Measurements from ENCODE around the gene PDF. TPM values are rescaled to one million over a fixed set of nuclear protein-coding genes. Genes with fewer than 3 reads are reported as not detected.

Gene PDF
- polyA plus RNA-seq, 1 donor from 2014 or later: 20.1 TPM

GRCh38 chr16:69326172-69326873 is 4.1 kb downstream of the PDF start:
- H3K9me3 Mint-ChIP-seq: no peaks in the 10 kb centered on the region
- peaks cover 15 to 26% (median 20%) of the 10 kb centered on the region in 3 donors for H3K4me1 Mint-ChIP-seq
- no peaks in the 10 kb centered on the region for H3K27me3 Mint-ChIP-seq
- peak overlapping the region in 2 of 4 donors; percentile 54 to 55 for H3K4me3 Mint-ChIP-seq
- H3K27ac Mint-ChIP-seq: peak overlapping the region in 2 of 3 donors; percentile 36 to 73
- no peaks in the 10 kb centered on the region for H3K36me3 Mint-ChIP-seq

DNA sequence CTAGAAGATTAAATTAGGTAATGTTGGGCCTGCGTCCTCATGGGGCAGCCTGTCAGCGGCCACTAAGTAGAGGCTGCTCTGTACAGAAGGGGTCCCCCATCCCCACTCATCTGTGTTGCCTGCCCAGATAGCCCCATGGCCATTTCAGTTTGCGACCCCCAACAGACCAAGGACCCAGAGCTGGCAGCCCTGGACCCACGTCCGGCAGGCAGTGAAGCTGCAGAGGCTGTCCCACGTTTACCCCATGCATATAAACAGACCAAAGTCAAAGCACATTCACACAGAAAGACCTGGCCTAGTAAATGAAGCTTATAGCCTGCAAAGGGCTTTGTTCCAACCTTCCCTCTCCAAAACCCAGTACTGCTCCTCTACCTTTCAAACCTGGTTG is 4.6 kb downstream of the PDF start:
- no peaks in the 10 kb centered on the region for H3K27me3 Mint-ChIP-seq
- no peaks in the 10 kb centered on the region for H3K36me3 Mint-ChIP-seq
- peak overlapping the region in 2 of 4 donors; percentile 45 to 54 for H3K4me3 Mint-ChIP-seq
- peak overlapping the region; percentile 36 to 73 (median 67) for H3K27ac Mint-ChIP-seq
- no peaks in the 10 kb centered on the region for H3K9me3 Mint-ChIP-seq
- peaks cover 15 to 26% (median 20%) of the 10 kb centered on the region in 3 donors for H3K4me1 Mint-ChIP-seq

DNA sequence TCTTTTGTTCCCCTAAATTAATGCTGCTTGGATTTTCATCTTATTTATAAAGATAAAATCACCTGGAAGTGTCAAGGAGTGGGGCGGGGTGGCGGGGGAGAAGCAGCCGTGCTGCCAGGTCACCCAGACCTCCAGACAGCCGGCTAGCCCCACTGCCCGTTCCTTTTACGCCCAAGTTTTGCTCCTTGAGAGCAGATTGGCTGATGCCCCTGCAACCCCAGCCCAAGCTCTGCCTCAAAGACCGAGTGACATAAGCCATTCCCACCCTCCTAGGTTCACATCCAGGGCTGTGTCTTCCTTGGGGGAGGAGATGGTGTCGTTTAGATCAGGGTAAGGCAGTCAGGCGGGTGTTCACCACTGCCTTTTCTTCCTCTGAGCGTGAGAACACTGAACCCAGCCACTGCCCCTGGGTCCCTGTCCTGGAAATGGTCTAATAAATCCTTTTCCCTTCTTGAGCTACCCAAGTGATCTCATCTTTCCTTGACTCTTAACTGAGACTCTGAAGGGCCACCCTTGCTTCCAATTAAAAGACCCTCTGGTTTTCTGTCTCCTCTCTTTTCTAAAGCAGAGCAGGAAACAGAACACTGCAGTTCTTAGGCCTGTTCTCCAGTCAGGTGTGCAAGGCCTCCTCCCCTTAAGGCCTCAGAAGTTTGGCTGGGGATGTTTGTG is 5.7 kb downstream of the PDF start:
- peak overlapping the region in 1 of 3 donors; percentile 14 for H3K27ac Mint-ChIP-seq
- no peaks in the 10 kb centered on the region for H3K9me3 Mint-ChIP-seq
- no peak overlapping the region for H3K4me3 Mint-ChIP-seq
- no peaks in the 10 kb centered on the region for H3K36me3 Mint-ChIP-seq
- no peaks in the 10 kb centered on the region for H3K27me3 Mint-ChIP-seq
- H3K4me1 Mint-ChIP-seq: peaks cover 15 to 26% (median 20%) of the 10 kb centered on the region in 3 donors

GRCh38 chr16:69324013-69324531 is 6.3 kb downstream of the PDF start:
- Mint-ChIP-seq H3K4me3 (no peak overlapping the region), H3K4me1 (peaks cover 15 to 25% (median 15%) of the 10 kb centered on the region in 3 donors), H3K27me3 (no peaks in the 10 kb centered on the region), H3K9me3 (no peaks in the 10 kb centered on the region), H3K27ac (no peak overlapping the region), H3K36me3 (peaks cover 3% of the 10 kb centered on the region)

DNA sequence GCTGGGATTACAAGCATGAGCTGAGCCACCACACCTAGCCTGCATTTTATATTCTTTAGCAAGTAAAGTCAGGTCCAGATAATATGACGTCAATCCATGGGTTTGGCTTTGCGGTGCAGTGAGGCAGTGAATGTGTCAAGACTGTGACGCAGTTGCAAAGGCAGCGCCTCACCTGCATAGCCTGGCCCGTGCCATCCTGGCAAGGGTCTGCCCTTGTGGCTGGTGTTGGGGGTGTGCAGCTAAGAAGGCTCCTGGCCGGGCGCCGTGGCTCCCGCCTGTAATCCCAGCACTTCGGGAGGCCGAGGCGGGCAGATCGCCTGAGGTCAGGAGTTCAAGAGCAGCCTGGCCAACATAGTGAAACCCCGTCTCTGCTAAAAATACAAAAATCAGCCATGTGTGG is 7.0 kb downstream of the PDF start:
- no peaks in the 10 kb centered on the region for H3K27me3 Mint-ChIP-seq
- peaks cover 9 to 18% (median 13%) of the 10 kb centered on the region in 3 donors for H3K4me1 Mint-ChIP-seq
- H3K36me3 Mint-ChIP-seq: peaks cover 3% of the 10 kb centered on the region
- H3K9me3 Mint-ChIP-seq: no peaks in the 10 kb centered on the region
- no peak overlapping the region for H3K4me3 Mint-ChIP-seq
- no peak overlapping the region for H3K27ac Mint-ChIP-seq

DNA sequence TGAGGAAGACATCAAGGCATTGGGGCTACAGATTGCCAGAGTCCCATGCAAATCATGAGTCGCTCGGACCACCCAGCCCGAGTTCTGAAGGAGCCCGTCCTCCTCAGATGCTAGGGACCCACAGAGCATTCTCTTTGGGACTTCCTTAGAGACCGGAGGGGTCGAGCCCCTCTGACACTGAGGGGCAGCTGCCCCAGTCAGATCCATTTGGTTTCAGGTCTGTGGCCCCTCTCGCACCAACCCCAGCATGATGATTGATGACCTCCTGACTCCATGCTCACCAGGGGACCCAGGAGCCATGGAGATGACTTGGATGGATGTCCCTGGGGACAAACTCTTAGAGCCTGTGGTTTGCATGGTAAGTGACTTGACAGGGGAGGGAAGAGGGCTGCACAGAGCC is 8.0 kb downstream of the PDF start:
- peaks cover 3% of the 10 kb centered on the region for H3K36me3 Mint-ChIP-seq
- peaks cover 5 to 13% (median 13%) of the 10 kb centered on the region in 3 donors for H3K4me1 Mint-ChIP-seq
- H3K9me3 Mint-ChIP-seq: no peaks in the 10 kb centered on the region
- H3K27ac Mint-ChIP-seq: no peak overlapping the region
- no peaks in the 10 kb centered on the region for H3K27me3 Mint-ChIP-seq
- H3K4me3 Mint-ChIP-seq: peak overlapping the region in 1 of 4 donors; percentile 43

GRCh38 chr16:69321080-69321479 is 9.3 kb downstream of the PDF start:
- Mint-ChIP-seq H3K36me3 (peaks cover 3% of the 10 kb centered on the region), H3K27me3 (no peaks in the 10 kb centered on the region), H3K9me3 (no peaks in the 10 kb centered on the region), H3K4me3 (no peak overlapping the region), H3K27ac (no peak overlapping the region), H3K4me1 (peaks cover 0 to 8% (median 5%) of the 10 kb centered on the region in 3 donors)

DNA sequence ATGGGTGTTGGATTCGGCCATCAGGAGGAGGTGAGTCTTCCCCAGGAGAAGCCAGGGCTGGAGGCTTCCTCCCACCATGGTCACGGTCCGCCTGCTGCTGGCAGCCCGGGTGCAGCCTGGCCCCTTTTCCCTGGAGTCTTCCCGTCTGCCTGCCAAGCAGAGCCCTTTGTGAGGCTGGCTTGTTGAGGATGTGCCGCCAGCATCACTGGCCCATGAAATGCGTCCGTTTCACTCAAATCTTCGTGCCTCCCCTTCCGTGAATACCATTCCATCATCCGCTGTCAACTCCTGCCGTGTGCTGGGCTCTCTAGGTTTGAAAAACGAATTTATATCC is 9.7 kb downstream of the PDF start:
- Mint-ChIP-seq H3K36me3 (peaks cover 3% of the 10 kb centered on the region), H3K27ac (no peak overlapping the region), H3K9me3 (no peaks in the 10 kb centered on the region), H3K4me1 (peaks cover 0 to 10% (median 1%) of the 10 kb centered on the region in 3 donors), H3K27me3 (no peaks in the 10 kb centered on the region), H3K4me3 (no peak overlapping the region)

GRCh38 chr16:69319826-69320739 is 10.3 kb downstream of the PDF start:
- no peak overlapping the region for H3K4me3 Mint-ChIP-seq
- H3K27ac Mint-ChIP-seq: no peak overlapping the region
- H3K36me3 Mint-ChIP-seq: peaks cover 3% of the 10 kb centered on the region
- peaks cover 0 to 10% (median 0%) of the 10 kb centered on the region in 3 donors for H3K4me1 Mint-ChIP-seq
- H3K9me3 Mint-ChIP-seq: no peaks in the 10 kb centered on the region
- no peaks in the 10 kb centered on the region for H3K27me3 Mint-ChIP-seq

GRCh38 chr16:69319381-69319780 is 11.0 kb downstream of the PDF start:
- Mint-ChIP-seq H3K4me3 (no peak overlapping the region), H3K36me3 (peaks cover 3% of the 10 kb centered on the region), H3K9me3 (no peaks in the 10 kb centered on the region), H3K27me3 (no peaks in the 10 kb centered on the region), H3K4me1 (peaks cover 0 to 10% (median 0%) of the 10 kb centered on the region in 3 donors), H3K27ac (peak overlapping the region in 1 of 3 donors; percentile 43)

DNA sequence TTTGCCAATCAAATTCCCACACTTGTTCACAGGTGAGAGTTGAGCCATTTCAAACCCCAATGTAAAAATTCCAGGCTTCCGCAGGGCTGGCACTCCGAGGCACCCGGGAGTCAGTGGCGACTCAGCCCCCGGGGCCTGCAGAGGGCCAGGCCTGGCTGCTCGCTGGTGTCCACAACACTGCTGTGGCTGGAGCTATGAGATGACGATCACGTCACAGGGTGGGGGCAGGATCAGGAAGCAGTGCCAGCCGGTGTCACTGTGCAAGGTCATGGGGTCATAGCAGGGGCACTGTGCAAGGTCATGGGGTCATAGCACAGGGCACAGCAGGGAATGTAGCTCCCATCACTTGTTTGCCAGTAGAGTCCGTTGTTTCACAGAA is 11.5 kb downstream of the PDF start:
- H3K27ac Mint-ChIP-seq: peak overlapping the region in 1 of 3 donors; percentile 43
- H3K4me3 Mint-ChIP-seq: peak overlapping the region in 1 of 4 donors; percentile 28
- H3K4me1 Mint-ChIP-seq: peaks cover 0 to 10% (median 0%) of the 10 kb centered on the region in 3 donors
- H3K27me3 Mint-ChIP-seq: no peaks in the 10 kb centered on the region
- H3K36me3 Mint-ChIP-seq: peaks cover 3% of the 10 kb centered on the region
- H3K9me3 Mint-ChIP-seq: no peaks in the 10 kb centered on the region

DNA sequence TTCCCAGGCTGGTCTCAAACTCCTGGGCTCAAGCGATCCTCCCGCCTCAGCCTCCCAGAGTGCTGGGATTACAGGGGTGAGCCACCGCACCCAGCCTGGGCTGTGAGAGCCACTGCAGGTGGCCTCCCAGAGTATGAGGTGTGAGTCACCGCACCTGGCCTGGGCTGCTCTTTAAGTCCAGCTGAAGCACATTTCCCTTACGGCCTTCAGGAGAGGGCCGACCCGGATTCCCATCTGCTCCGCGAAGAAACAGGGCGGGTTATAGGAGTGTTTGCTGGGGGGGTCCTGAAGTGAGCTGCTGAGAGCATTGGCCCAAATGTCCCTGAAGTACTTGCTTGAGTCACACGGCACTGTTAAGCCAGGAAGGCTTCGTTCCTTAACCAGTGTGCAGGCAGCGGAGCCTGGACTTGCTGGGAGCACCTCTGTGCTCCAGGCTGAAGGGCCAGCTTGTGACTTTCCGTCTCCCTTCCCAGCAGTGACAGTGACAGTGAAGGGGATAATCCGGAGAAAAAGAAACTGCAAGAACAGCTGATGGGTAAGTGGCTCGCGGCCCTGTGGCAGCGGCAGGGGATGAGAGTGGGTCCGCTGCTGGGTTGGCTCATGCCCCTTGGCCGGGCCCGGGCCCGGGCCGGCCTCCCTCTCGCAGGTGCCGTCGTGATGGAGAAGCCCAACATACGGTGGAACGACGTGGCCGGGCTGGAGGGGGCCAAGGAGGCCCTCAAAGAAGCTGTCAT is 12.0 kb downstream of the PDF start:
- H3K4me3 Mint-ChIP-seq: no peak overlapping the region
- peaks cover 4 to 10% (median 5%) of the 10 kb centered on the region in 3 donors for H3K4me1 Mint-ChIP-seq
- H3K9me3 Mint-ChIP-seq: no peaks in the 10 kb centered on the region
- H3K36me3 Mint-ChIP-seq: peaks cover 4% of the 10 kb centered on the region
- H3K27me3 Mint-ChIP-seq: no peaks in the 10 kb centered on the region
- no peak overlapping the region for H3K27ac Mint-ChIP-seq

- Mint-ChIP-seq H3K4me1 (peaks cover 12 to 14% (median 13%) of the 10 kb centered on the region in 3 donors), H3K4me3 (no peak overlapping the region), H3K9me3 (no peaks in the 10 kb centered on the region), H3K27me3 (no peaks in the 10 kb centered on the region), H3K36me3 (peaks cover 4% of the 10 kb centered on the region), H3K27ac (no peak overlapping the region)
These were observed 13.8 kb downstream of the PDF start for GRCh38 chr16:69316595-69317034.

Data from IgD-negative memory B cell (primary cell).